Measurements from ENCODE around the gene FRZB.

- TF ChIP-seq CTCF (IDR thresholded peaks at IDR 0.05; ENCODE audit: low read length) (no peak), EZH2 (IDR thresholded peaks at IDR 0.05; ENCODE audit: borderline replicate concordance, low read length) (no peak)
Observed at GRCh38 chr2:182866095-182866460, 359 bp downstream of the FRZB start.

All from OCI-LY1 (cell line).